GM12801 (cell line): ENCODE results near the gene PGAM1.

Experiments used
- CTCF ChIP-seq: IDR thresholded peaks from one replicate; pipeline ENCODE4 v1.5.1; 2011; ENCODE audit warnings: control low read depth; ENCODE audit not compliant: insufficient read length; ENCODE audit errors: extremely low read depth

Gene PGAM1

GRCh38 chr10:97475936-97476594 lies 50.1 kb downstream of the PGAM1 start:
- TF ChIP-seq CTCF: no peak

- TF ChIP-seq CTCF: no peak
These were observed 53.9 kb downstream of the PGAM1 start for GRCh38 chr10:97479939-97480338.

- no peak for TF ChIP-seq CTCF
These were observed 55.1 kb downstream of the PGAM1 start for GRCh38 chr10:97481071-97481470.

GRCh38 chr10:97482381-97482780 lies 56.4 kb downstream of the PGAM1 start:
- TF ChIP-seq CTCF: no peak
